Raji (cell line): ENCODE results near the gene STOM.

Source experiments
- POLR2A ChIP-seq: IDR thresholded peaks from 2 replicates; pipeline ENCODE4 v1.6.1; 2011; ENCODE audit warnings: low read depth, low read length, control low read depth; ENCODE audit not compliant: insufficient read depth

The STOM gene

GRCh38 chr9:121339437-121339836 lies 30.6 kb downstream of the STOM start:
- TF ChIP-seq POLR2A = no peak

- TF ChIP-seq POLR2A = no peak
Measured at GRCh38 chr9:121336665-121337064, 33.4 kb downstream of the STOM start.

GRCh38 chr9:121333950-121334773 lies 35.9 kb downstream of the STOM start:
- no peak for TF ChIP-seq POLR2A

GRCh38 chr9:121331992-121332685 lies 37.9 kb downstream of the STOM start:
- no peak for TF ChIP-seq POLR2A

- TF ChIP-seq POLR2A = no peak
Measured at GRCh38 chr9:121331549-121331948, 38.5 kb downstream of the STOM start.

GRCh38 chr9:121328876-121329681 lies 41.0 kb downstream of the STOM start:
- TF ChIP-seq POLR2A = no peak

GRCh38 chr9:121328476-121328875 lies 41.6 kb downstream of the STOM start:
- TF ChIP-seq POLR2A = no peak

GRCh38 chr9:121326901-121327613 lies 43.0 kb downstream of the STOM start:
- TF ChIP-seq POLR2A = no peak

- no peak for TF ChIP-seq POLR2A
Measured at GRCh38 chr9:121326130-121326838, 43.8 kb downstream of the STOM start.

GRCh38 chr9:121325387-121325786 lies 44.7 kb downstream of the STOM start:
- no peak for TF ChIP-seq POLR2A

- no peak for TF ChIP-seq POLR2A
Measured at GRCh38 chr9:121324755-121325154, 45.3 kb downstream of the STOM start.

GRCh38 chr9:121324316-121324715 lies 45.7 kb downstream of the STOM start:
- TF ChIP-seq POLR2A = no peak

GRCh38 chr9:121323449-121324151 lies 46.5 kb downstream of the STOM start:
- TF ChIP-seq POLR2A = no peak
